Transverse colon (tissue), 4 donors: ENCODE results near the gene TOR4A.

Experiments used
- CTCF ChIP-seq, 5 experiments: fragments of 200-600 bp in 3 of 5; fragments of 450-650 bp in 2 of 5; sonication (generic) in 3 of 5; IDR thresholded peaks; 1 replicate in 2 of 5; 2 replicates in 3 of 5; pipeline ENCODE4 v1.5.1; 2016 to 2017; ENCODE audit warnings: antibody characterized with exemption in 5 of 5, inconsistent platforms in 3 of 5, mild to moderate bottlenecking in 2 of 5, moderate library complexity in 1 of 5
- POLR2A ChIP-seq: fragments of 450-650 bp; IDR thresholded peaks from one replicate; pipeline ENCODE4 v1.6.1; 2016; ENCODE audit warnings: antibody characterized with exemption, mild to moderate bottlenecking, moderate library complexity
- POLR2AphosphoS5 ChIP-seq, 3 donors: sonication (generic); formaldehyde crosslinking; IDR thresholded peaks; one replicate each; pipeline ENCODE4 v1.6.1; 2016; ENCODE audit warnings: antibody characterized with exemption in 3 of 3

- TF ChIP-seq POLR2AphosphoS5 (IDR thresholded peaks at IDR 0.05) (no peak), POLR2A (no peak), CTCF (IDR thresholded peaks at IDR 0.05) (no peak)
Measured at GRCh38 chr9:137250329-137251193, 27.0 kb upstream of the TOR4A start.
